ENCODE measurements around the gene AQP9.

The AQP9 gene

GRCh38 chr15:58139989-58140522 is 1.9 kb downstream of the AQP9 start:
- no peaks in the 10 kb centered on the region for H3K27me3 ChIP-seq (ENCODE audit: insufficient read depth, low read length)
- no peak overlapping the region for H3K27ac ChIP-seq (ENCODE audit: low read depth, low read length, poor library complexity, severe bottlenecking)
- H3K36me3 ChIP-seq (ENCODE audit: insufficient read depth, low read length) = no peaks in the 10 kb centered on the region
- H3F3A ChIP-seq (ENCODE audit: insufficient read depth, low read length) = no peaks in the 10 kb centered on the region
- H3K9me3 ChIP-seq (ENCODE audit: low read length) = no peaks in the 10 kb centered on the region
- TF ChIP-seq CTCF (IDR thresholded peaks at IDR 0.05; ENCODE audit: low read length) (no peak), EZH2 (IDR thresholded peaks at IDR 0.05; ENCODE audit: borderline replicate concordance, low read length) (no peak)
- H3K9me2 ChIP-seq (ENCODE audit: low read depth, low read length) = no peaks in the 10 kb centered on the region
- H3K4me2 ChIP-seq (ENCODE audit: low read length) = no peak overlapping the region
- H3K4me3 ChIP-seq (ENCODE audit: low read depth, low read length, poor library complexity, severe bottlenecking) = no peak overlapping the region
- no peaks in the 10 kb centered on the region for H3K4me1 ChIP-seq (ENCODE audit: insufficient read depth, low read length, severe bottlenecking)
- H2AFZ ChIP-seq (ENCODE audit: low read length) = no peak overlapping the region
- H4K20me1 ChIP-seq (ENCODE audit: insufficient read depth, low read length) = no peaks in the 10 kb centered on the region
- H3K79me2 ChIP-seq (ENCODE audit: insufficient read depth, low read length) = no peaks in the 10 kb centered on the region
- H3K9ac ChIP-seq (ENCODE audit: low read length) = no peak overlapping the region

GRCh38 chr15:58141894-58142293 is 3.7 kb downstream of the AQP9 start:
- no peak overlapping the region for H3K4me2 ChIP-seq (ENCODE audit: low read length)
- no peak overlapping the region for H3K9ac ChIP-seq (ENCODE audit: low read length)
- no peaks in the 10 kb centered on the region for H3K79me2 ChIP-seq (ENCODE audit: insufficient read depth, low read length)
- no peak overlapping the region for H3K27ac ChIP-seq (ENCODE audit: low read depth, low read length, poor library complexity, severe bottlenecking)
- H3K36me3 ChIP-seq (ENCODE audit: insufficient read depth, low read length) = no peaks in the 10 kb centered on the region
- H2AFZ ChIP-seq (ENCODE audit: low read length) = no peak overlapping the region
- no peaks in the 10 kb centered on the region for H4K20me1 ChIP-seq (ENCODE audit: insufficient read depth, low read length)
- no peaks in the 10 kb centered on the region for H3K4me1 ChIP-seq (ENCODE audit: insufficient read depth, low read length, severe bottlenecking)
- H3K9me3 ChIP-seq (ENCODE audit: low read length) = no peaks in the 10 kb centered on the region
- H3F3A ChIP-seq (ENCODE audit: insufficient read depth, low read length) = no peaks in the 10 kb centered on the region
- no peaks in the 10 kb centered on the region for H3K9me2 ChIP-seq (ENCODE audit: low read depth, low read length)
- H3K4me3 ChIP-seq (ENCODE audit: low read depth, low read length, poor library complexity, severe bottlenecking) = no peak overlapping the region
- TF ChIP-seq CTCF (IDR thresholded peaks at IDR 0.05; ENCODE audit: low read length) = no peak
- TF ChIP-seq EZH2 (IDR thresholded peaks at IDR 0.05; ENCODE audit: borderline replicate concordance, low read length) = no peak
- no peaks in the 10 kb centered on the region for H3K27me3 ChIP-seq (ENCODE audit: insufficient read depth, low read length)

GRCh38 chr15:58142827-58143461 is 4.8 kb downstream of the AQP9 start:
- no peak for TF ChIP-seq CTCF (IDR thresholded peaks at IDR 0.05; ENCODE audit: low read length)
- no peak for TF ChIP-seq EZH2 (IDR thresholded peaks at IDR 0.05; ENCODE audit: borderline replicate concordance, low read length)
- H3K4me2 ChIP-seq (ENCODE audit: low read length) = no peak overlapping the region
- H3K27ac ChIP-seq (ENCODE audit: low read depth, low read length, poor library complexity, severe bottlenecking) = no peak overlapping the region
- H3K9me2 ChIP-seq (ENCODE audit: low read depth, low read length) = no peaks in the 10 kb centered on the region
- H3K79me2 ChIP-seq (ENCODE audit: insufficient read depth, low read length) = no peaks in the 10 kb centered on the region
- H3K9ac ChIP-seq (ENCODE audit: low read length) = no peak overlapping the region
- H3F3A ChIP-seq (ENCODE audit: insufficient read depth, low read length) = no peaks in the 10 kb centered on the region
- H2AFZ ChIP-seq (ENCODE audit: low read length) = no peak overlapping the region
- no peaks in the 10 kb centered on the region for H4K20me1 ChIP-seq (ENCODE audit: insufficient read depth, low read length)
- no peaks in the 10 kb centered on the region for H3K4me1 ChIP-seq (ENCODE audit: insufficient read depth, low read length, severe bottlenecking)
- no peaks in the 10 kb centered on the region for H3K9me3 ChIP-seq (ENCODE audit: low read length)
- H3K36me3 ChIP-seq (ENCODE audit: insufficient read depth, low read length) = no peaks in the 10 kb centered on the region
- no peak overlapping the region for H3K4me3 ChIP-seq (ENCODE audit: low read depth, low read length, poor library complexity, severe bottlenecking)
- H3K27me3 ChIP-seq (ENCODE audit: insufficient read depth, low read length) = no peaks in the 10 kb centered on the region

Measured in OCI-LY1 (cell line).